T-helper 1 cell (primary cell): Measurements from ENCODE around the gene UBN1.
"Not testable (repeated sequence)": the region's sequence is repeated elsewhere in the genome, so short reads cannot be mapped to it uniquely, and the experiment has no call there.

Experiments used
- DNase-seq, 5 donors: peaks; one replicate each; pipeline ENCODE4 v3.0.0-alpha.2; 2012 to 2020

Gene UBN1

GRCh38 chr16:4886151-4886550, 38.9 kb downstream of the UBN1 start:
- no peak for DNase-seq

DNA sequence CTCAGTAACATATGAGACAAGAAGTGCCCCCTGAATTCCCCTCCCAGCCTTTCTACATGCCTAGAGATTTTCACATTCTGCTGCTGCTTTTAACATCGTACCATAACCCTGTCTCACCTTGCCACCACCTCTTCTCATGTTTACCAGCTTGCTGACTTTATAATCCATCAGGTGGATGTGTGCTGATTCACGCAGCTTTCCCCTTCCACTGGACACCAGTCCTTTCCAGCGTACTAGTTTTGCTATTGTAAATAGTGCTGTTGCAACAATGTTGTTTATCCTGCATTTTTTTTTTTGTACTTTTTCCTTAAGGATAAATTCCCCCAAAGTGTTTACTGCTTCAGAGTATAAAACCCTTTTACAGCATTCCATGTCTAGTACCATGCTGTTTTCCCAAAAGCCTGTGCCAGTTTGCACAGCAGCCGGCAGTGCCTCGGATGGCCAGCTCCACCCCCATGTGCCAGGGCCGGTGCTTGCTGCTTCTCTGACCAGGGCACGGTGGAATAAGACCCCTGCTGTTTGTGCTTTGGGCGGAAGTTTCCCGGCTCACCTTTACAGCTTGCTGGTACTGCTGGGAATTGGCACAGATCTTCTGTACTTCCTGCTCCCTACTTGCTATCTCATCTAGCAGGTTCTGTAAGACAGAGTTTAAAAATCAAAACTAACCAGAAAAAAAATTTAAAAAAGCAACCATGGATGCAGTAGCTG, 41.3 kb downstream of the UBN1 start:
- no peak for DNase-seq

DNA sequence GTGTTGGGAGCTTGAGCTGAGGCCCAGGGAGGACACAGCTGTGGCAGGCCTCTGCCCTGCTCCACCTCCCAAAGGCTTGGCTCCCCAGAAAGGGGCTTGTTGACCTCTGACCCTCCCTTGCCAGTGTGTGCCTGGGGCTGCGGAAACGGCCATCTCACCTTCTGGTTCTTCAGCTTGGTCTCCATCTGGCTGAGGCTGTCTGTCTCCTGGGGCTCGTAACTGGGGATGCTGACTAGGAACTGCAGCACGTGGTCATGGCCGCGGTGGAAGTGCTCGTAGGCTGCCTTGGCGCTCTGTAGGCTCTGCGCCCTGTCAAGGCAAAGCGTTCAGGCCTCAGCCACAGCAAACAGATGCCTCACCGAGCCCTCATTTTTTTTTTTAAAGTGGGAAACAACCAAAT, 42.7 kb downstream of the UBN1 start:
- no peak for DNase-seq

DNA sequence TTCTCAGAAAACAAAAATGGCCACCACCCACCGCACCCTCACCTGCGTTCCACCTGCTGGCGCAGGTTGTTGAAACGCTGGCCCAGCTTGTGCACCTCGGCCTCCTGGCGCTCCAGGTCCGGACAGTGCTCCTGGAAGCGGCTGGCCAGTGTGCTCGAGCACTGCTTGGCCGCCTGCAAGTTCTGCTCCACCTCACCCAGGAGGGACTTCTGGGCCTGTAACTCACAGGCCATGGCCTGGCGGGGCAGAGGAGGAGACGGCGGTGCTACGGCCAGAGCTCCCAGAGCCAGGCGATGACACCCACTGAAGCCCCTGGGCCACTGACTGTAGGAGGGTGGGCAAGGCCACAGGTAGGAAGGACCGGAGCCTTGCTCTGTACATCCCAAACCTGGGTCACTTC, 43.4 kb downstream of the UBN1 start:
- DNase-seq, result no peak

GRCh38 chr16:4891097-4891885, 44.0 kb downstream of the UBN1 start:
- no peak for DNase-seq

GRCh38 chr16:4891886-4892216, 44.6 kb downstream of the UBN1 start:
- no peak for DNase-seq

DNA sequence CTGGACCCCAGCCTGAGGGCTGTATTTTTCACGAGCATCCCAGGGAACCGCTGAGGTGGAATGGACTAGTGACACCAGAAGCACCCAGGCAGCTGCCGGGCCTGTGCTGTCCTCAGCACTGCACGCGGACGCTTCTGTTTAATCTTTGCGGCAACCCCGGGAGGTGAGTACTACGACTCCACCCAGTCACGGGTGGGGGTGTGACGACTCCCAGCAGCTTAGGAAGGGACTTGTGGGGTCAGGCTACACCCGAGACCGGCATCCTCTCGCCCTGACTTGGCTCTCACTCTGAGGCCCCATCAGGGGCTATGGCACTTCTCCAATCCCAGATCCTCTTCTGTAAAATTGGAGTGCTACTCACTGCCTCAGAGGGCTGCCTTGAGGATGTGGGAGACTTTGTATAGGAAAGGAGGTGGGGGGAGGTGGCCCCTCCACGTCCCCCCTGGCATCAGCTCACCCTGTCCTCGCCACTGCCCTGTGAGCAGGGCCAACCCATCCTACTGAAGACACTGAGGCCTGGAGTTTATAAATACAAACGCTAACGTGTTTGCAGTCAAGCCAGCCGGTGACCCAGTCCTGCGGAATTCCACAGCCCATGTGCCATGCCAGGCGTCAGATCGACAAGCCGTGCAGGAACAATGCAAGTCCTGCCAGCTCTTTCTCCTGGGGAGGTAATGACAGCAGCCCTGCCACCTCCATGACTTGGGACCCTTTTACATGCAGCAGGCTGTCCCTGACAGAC, 45.3 kb downstream of the UBN1 start:
- DNase-seq, result no peak

DNA sequence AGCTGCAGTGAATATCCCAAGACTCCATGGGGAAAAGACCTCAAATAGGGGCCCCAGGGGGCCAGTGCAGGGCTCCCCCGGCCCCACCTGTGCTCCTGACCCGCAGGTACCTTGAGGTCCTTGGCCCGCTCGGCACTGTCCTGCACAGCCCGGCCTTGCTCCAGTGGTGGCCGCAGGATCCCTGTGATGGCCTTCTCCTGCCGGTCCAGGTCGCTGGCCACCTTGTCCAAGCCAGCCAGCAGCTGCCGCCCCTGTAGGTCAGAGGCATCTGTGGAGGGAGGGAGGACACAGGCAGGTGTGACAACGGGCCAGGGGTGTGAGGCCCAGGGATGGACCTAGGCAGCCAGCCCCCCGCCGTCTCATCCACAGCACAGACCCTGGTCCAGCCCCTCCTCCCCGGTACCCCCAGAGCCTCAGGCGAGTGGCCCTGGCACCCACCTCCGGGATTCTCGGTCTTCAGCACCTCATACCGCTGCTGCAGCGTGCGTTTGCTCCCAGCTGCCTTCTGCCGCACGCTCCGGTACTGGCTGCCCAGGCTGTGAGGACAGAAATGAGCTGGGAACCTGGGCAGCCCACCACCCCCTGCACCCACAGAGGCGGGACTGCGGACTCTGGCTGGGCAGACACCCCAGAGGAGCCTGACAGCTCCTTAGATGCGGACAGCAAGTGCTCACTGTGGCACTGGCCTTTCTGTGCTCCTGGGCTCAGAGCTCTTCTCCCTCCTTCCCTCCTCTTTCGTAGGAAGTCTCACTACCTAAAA, 46.0 kb downstream of the UBN1 start:
- no peak for DNase-seq

- DNase-seq, result no peak
Measured at GRCh38 chr16:4894276-4895150, 47.2 kb downstream of the UBN1 start.

DNA sequence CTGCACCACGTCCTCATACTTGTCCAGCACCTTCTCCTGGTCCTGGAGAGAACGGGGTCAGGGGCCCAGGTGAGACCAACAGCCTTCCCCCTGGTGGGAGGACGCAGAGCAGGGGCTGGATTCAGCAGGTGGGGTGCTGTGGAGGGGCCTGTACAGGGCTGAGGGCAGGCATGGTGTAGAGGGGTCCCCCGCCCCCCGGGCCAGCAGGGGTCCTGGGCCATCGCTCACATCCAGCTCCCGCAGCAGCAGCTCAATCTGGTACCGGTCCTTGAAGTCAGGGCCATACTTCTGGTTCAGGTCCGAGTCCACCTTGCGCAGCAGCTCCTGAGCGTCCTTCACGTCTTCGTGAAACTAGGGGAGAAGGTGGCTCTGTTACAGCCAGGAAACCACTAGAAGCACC, 48.1 kb downstream of the UBN1 start:
- no peak for DNase-seq

DNA sequence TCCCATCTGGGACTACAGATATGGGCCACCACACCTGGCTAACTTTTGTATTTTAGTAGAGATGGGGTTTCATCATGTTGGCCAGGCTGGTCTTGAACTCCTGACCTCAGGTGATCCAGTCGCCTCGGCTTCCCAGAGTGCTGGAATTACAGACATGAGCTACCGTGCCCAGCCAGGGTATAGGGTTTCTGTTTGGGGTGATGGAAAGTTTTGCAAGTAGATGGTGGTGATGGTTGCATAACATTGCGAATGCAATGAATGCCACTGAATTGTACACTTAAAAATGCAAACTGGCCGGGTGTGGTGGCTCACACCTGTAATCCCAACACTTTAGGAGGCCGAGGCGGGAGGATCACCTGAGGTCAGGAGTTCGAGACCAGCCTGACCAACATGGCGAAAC, 49.5 kb downstream of the UBN1 start:
- not testable (repeated sequence) for DNase-seq

DNA sequence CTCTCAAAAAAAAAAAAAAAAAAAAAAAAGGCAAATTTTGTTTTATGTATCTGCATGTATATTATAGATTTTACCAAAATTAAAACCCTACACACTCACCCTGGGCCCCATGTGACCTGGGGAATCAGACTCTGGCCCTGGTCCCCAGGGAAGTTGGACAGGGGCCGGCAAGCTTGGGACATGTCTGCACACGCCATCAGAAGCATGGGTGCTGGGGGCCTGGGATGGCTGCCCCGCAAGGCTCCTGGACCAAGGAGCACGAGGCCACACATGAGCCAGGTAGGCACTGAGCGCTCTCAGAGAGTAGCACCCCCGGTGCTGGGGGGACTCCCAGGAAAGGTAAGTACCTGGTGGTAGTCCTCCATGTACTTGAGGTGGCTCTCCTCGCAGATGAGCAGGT, 50.0 kb downstream of the UBN1 start:
- DNase-seq, result no peak

- DNase-seq, result no peak
Measured at GRCh38 chr16:4898811-4899473, 51.7 kb downstream of the UBN1 start.

DNA sequence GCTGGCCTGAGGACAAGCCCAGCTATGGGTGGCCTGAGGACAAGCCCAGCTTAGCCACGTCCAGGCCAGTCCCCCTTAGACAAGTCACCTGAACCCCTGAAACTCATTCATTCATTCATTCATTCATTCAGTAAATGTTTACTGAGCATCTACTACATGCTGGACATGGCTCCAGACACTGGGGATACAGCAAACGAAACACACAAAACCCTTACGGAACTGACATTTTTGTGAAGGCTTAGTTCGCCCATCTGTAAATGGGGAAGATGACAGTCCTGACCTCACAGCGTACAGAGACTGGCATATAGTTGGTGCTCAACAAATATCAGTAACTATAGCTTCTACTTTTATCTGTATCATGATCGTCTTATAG, 52.2 kb downstream of the UBN1 start:
- no peak for DNase-seq

GRCh38 chr16:4900036-4900435, 52.8 kb downstream of the UBN1 start:
- DNase-seq, result no peak

GRCh38 chr16:4900750-4901149, 53.5 kb downstream of the UBN1 start:
- DNase-seq, result no peak

DNA sequence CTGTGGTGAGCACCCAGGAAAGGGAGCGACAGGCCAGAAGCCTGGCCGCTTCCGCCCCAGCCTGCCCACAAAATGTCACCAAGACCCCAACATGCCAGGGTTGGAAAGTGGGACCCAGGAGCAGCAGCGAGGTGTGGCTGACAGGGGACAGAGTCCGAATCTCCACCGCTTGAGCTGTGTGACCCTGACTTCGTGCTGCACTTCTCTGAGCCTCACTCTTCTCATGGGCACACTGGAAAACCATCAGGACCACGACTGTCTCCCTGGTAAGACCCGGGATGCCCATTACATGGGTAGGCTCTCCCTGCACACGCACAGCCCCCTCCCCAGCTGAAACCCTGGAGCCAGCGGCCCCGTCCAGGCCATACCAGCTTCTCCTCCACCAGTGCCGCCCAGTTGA, 54.8 kb downstream of the UBN1 start:
- no peak for DNase-seq

GRCh38 chr16:4904108-4904941, 57.0 kb downstream of the UBN1 start:
- DNase-seq, result no peak

DNA sequence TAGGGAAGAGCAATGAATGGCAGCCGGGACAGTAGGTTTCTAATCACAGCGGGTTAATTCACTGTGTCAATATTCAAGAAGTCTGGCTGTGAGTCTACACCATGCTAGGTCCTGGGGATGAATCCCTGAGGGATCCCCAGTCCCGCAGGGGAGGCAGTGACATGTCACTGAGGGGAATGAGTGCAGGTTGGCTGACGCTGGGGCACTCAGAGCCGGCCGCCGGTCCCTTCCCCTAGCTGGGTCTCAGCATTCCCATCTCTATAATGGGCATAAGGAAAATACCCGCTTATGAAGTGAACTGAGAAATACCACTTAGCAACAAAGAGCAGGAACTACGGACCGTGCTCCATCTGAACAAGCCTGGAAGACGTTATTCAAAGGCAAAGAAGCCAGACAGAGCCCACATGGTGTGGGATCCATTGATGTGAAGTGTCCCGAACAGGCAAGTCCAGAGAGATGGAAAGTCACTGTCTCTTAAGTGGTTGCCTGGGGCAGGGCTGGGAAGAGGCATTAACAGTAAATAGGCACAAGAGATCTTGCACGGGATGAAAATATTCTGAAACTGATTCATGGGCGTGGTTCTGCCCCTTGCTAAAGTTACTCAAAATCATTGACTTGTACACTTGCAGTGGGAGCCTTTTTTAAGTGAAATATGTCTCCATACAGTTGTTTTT, 57.8 kb downstream of the UBN1 start:
- no peak for DNase-seq

GRCh38 chr16:4908854-4909401, 61.6 kb downstream of the UBN1 start:
- DNase-seq, result no peak
